HEK293 (cell line): ENCODE measurements around the gene SAMD4B.

ENCODE experiments used
- GLIS1 ChIP-seq: fragments of 450-650 bp; formaldehyde crosslinking; IDR thresholded peaks from 2 replicates; pipeline ENCODE4 v1.5.1; 2016; ENCODE audit warnings: missing biosample characterization, missing genetic modification characterization
- KLF1 ChIP-seq: fragments of 450-650 bp; formaldehyde crosslinking; IDR thresholded peaks from 2 replicates; pipeline ENCODE4 v1.5.1; 2016; ENCODE audit warnings: missing biosample characterization, missing genetic modification characterization
- KLF16 ChIP-seq: fragments of 450-650 bp; formaldehyde crosslinking; IDR thresholded peaks from 2 replicates; pipeline ENCODE4 v1.5.1; 2017; ENCODE audit warnings: missing biosample characterization, missing genetic modification characterization
- KLF17 ChIP-seq: fragments of 450-650 bp; formaldehyde crosslinking; IDR thresholded peaks from 2 replicates; pipeline ENCODE4 v1.5.1; 2016; ENCODE audit warnings: missing biosample characterization, missing genetic modification characterization
- MZF1 ChIP-seq: fragments of 450-650 bp; formaldehyde crosslinking; IDR thresholded peaks from 2 replicates; pipeline ENCODE4 v1.5.1; 2017; ENCODE audit warnings: missing biosample characterization, missing genetic modification characterization, borderline replicate concordance
- TRIM28 ChIP-seq: IDR thresholded peaks from 2 replicates; pipeline ENCODE4 v1.6.1; 2011; ENCODE audit warnings: low read length, control low read depth, borderline replicate concordance
- WT1 ChIP-seq: fragments of 450-650 bp; formaldehyde crosslinking; IDR thresholded peaks from 2 replicates; pipeline ENCODE4 v1.5.1; 2016; ENCODE audit warnings: missing biosample characterization, missing genetic modification characterization
- ZBTB10 ChIP-seq: fragments of 450-650 bp; formaldehyde crosslinking; IDR thresholded peaks from 2 replicates; pipeline ENCODE4 v1.5.1; 2016; ENCODE audit warnings: missing biosample characterization, missing genetic modification characterization
- ZBTB7A ChIP-seq: fragments of 450-650 bp; formaldehyde crosslinking; IDR thresholded peaks from 2 replicates; pipeline ENCODE4 v1.5.1; 2016; ENCODE audit warnings: low read depth, missing biosample characterization, missing genetic modification characterization
- ZFP37 ChIP-seq: fragments of 450-650 bp; formaldehyde crosslinking; IDR thresholded peaks from 2 replicates; pipeline ENCODE4 v1.5.1; 2016; ENCODE audit warnings: missing biosample characterization, missing genetic modification characterization
- ZNF121 ChIP-seq: fragments of 450-650 bp; formaldehyde crosslinking; IDR thresholded peaks from 2 replicates; pipeline ENCODE4 v1.5.1; 2016; ENCODE audit warnings: missing biosample characterization, missing genetic modification characterization
- ZNF302 ChIP-seq: fragments of 450-650 bp; formaldehyde crosslinking; IDR thresholded peaks from 2 replicates; pipeline ENCODE4 v1.5.1; 2016; ENCODE audit warnings: missing biosample characterization, missing genetic modification characterization, low read depth
- ZNF366 ChIP-seq: fragments of 450-650 bp; formaldehyde crosslinking; conservative IDR thresholded peaks from 2 replicates; pipeline ENCODE4 v1.5.1; 2016; ENCODE audit warnings: missing biosample characterization, missing genetic modification characterization
- ZNF398 ChIP-seq: fragments of 450-650 bp; formaldehyde crosslinking; IDR thresholded peaks from 2 replicates; pipeline ENCODE4 v1.5.1; 2017; ENCODE audit warnings: missing biosample characterization, missing genetic modification characterization
- ZNF473 ChIP-seq: fragments of 450-650 bp; formaldehyde crosslinking; IDR thresholded peaks from 2 replicates; pipeline ENCODE4 v1.5.1; 2017; ENCODE audit warnings: missing biosample characterization, missing genetic modification characterization
- ZNF623 ChIP-seq: fragments of 450-650 bp; formaldehyde crosslinking; IDR thresholded peaks from 2 replicates; pipeline ENCODE4 v1.5.1; 2016; ENCODE audit warnings: missing biosample characterization, missing genetic modification characterization
- ZNF660 ChIP-seq: fragments of 450-650 bp; IDR thresholded peaks from 2 replicates; pipeline ENCODE4 v1.5.1; 2018; ENCODE audit warnings: missing biosample characterization, mild to moderate bottlenecking, missing genetic modification characterization
- ZNF670 ChIP-seq: fragments of 450-650 bp; formaldehyde crosslinking; IDR thresholded peaks from 2 replicates; pipeline ENCODE4 v1.5.1; 2016; ENCODE audit warnings: missing biosample characterization, missing genetic modification characterization, low read depth
- ZNF707 ChIP-seq: fragments of 450-650 bp; formaldehyde crosslinking; IDR thresholded peaks from 2 replicates; pipeline ENCODE4 v1.5.1; 2016; ENCODE audit warnings: missing biosample characterization, missing genetic modification characterization
- ZNF792 ChIP-seq: fragments of 450-650 bp; formaldehyde crosslinking; IDR thresholded peaks from 2 replicates; pipeline ENCODE4 v1.5.1; 2016; ENCODE audit warnings: missing biosample characterization, missing genetic modification characterization
- ZSCAN23 ChIP-seq: fragments of 450-650 bp; formaldehyde crosslinking; IDR thresholded peaks from 2 replicates; pipeline ENCODE4 v1.5.1; 2016; ENCODE audit warnings: missing biosample characterization, missing genetic modification characterization
- TF ChIP-seq, protein P1 (sequence below): fragments of 450-650 bp; formaldehyde crosslinking; IDR thresholded peaks from 2 replicates; pipeline ENCODE4 v1.5.1; 2016; ENCODE audit warnings: missing biosample characterization, missing genetic modification characterization, borderline replicate concordance
- TF ChIP-seq, protein P2 (sequence below): fragments of 450-650 bp; formaldehyde crosslinking; IDR thresholded peaks from 2 replicates; pipeline ENCODE4 v1.5.1; 2016; ENCODE audit warnings: missing biosample characterization, missing genetic modification characterization
- TF ChIP-seq, protein P3 (sequence below): fragments of 450-650 bp; formaldehyde crosslinking; IDR thresholded peaks from 2 replicates; pipeline ENCODE4 v1.5.1; 2016; ENCODE audit warnings: missing biosample characterization, missing genetic modification characterization
- TF ChIP-seq, protein P4 (sequence below): fragments of 450-650 bp; formaldehyde crosslinking; optimal IDR thresholded peaks from 2 replicates; pipeline ENCODE3; 2016; ENCODE audit warnings: missing biosample characterization, mild to moderate bottlenecking, missing genetic modification characterization

SAMD4B gene

DNA sequence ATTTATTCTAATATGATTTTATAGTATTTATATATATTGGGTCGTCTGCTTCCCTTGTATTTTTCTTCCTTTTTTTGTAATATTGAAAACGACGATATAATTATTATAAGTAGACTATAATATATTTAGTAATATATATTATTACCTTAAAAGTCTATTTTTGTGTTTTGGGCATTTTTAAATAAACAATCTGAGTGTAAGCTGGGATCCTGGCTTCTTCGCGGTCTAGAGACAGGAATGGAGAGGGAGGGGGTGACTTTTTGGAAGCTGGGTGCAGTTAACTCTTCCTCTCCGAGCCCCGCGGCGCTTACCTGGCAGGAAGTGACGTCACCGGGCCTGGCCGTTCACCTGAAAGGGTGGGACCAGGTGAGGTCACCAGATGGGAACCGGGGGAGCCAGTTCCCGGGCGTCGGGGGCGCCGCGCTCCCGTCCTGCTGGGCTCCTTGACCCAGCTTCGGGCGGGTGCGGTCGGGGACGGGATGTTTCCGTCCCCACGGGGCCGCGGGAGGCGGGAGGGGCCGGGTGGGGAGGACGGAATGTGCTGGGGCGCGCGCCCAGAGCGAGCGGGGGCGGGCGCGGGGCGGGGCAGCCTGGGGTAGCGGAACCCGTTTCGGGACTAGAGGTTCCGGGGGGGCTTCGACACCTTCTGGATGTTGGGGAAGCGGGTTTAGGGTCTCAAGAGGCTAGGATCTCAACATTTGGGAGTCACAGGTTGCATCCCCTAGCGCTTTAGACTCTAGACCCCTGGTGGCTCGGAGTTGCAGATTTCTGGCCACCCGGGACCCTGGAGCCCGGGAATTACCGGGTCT, 67.2 kb downstream of the SAMD4B start (continued):
- TF ChIP-seq, protein P1, sequence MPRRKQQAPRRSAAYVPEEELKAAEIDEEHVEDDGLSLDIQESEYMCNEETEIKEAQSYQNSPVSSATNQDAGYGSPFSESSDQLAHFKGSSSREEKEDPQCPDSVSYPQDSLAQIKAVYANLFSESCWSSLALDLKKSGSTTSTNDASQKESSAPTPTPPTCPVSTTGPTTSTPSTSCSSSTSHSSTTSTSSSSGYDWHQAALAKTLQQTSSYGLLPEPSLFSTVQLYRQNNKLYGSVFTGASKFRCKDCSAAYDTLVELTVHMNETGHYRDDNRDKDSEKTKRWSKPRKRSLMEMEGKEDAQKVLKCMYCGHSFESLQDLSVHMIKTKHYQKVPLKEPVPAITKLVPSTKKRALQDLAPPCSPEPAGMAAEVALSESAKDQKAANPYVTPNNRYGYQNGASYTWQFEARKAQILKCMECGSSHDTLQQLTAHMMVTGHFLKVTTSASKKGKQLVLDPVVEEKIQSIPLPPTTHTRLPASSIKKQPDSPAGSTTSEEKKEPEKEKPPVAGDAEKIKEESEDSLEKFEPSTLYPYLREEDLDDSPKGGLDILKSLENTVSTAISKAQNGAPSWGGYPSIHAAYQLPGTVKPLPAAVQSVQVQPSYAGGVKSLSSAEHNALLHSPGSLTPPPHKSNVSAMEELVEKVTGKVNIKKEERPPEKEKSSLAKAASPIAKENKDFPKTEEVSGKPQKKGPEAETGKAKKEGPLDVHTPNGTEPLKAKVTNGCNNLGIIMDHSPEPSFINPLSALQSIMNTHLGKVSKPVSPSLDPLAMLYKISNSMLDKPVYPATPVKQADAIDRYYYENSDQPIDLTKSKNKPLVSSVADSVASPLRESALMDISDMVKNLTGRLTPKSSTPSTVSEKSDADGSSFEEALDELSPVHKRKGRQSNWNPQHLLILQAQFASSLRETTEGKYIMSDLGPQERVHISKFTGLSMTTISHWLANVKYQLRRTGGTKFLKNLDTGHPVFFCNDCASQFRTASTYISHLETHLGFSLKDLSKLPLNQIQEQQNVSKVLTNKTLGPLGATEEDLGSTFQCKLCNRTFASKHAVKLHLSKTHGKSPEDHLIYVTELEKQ (tag by site-specific recombination): peak; percentile 86
- peak; percentile 62; the same call in 1 of the 2 replicates for TF ChIP-seq ZNF366
- no peak for TF ChIP-seq MZF1
- TF ChIP-seq WT1 (tag by site-specific recombination): peak; percentile 65
- TF ChIP-seq, protein P2, sequence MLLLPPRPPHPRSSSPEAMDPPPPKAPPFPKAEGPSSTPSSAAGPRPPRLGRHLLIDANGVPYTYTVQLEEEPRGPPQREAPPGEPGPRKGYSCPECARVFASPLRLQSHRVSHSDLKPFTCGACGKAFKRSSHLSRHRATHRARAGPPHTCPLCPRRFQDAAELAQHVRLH: 0 out of 2 replicates have a peak, but pooled peaks have one; percentile 15
- peak; percentile 62 for TF ChIP-seq ZNF660 (tag by site-specific recombination)
- no peak for TF ChIP-seq TRIM28
- peak; percentile 17; the same call in 1 of the 2 replicates for TF ChIP-seq ZNF623
- peak; percentile 96 for TF ChIP-seq ZBTB10 (tag by site-specific recombination)
- peak; percentile 98 for TF ChIP-seq KLF17 (tag by site-specific recombination)
- TF ChIP-seq ZSCAN23: peak; percentile 55; the same call in 1 of the 2 replicates
- TF ChIP-seq, protein P3, sequence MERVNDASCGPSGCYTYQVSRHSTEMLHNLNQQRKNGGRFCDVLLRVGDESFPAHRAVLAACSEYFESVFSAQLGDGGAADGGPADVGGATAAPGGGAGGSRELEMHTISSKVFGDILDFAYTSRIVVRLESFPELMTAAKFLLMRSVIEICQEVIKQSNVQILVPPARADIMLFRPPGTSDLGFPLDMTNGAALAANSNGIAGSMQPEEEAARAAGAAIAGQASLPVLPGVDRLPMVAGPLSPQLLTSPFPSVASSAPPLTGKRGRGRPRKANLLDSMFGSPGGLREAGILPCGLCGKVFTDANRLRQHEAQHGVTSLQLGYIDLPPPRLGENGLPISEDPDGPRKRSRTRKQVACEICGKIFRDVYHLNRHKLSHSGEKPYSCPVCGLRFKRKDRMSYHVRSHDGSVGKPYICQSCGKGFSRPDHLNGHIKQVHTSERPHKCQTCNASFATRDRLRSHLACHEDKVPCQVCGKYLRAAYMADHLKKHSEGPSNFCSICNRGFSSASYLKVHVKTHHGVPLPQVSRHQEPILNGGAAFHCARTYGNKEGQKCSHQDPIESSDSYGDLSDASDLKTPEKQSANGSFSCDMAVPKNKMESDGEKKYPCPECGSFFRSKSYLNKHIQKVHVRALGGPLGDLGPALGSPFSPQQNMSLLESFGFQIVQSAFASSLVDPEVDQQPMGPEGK (tag by site-specific recombination): peak; percentile 92
- TF ChIP-seq, protein P4, sequence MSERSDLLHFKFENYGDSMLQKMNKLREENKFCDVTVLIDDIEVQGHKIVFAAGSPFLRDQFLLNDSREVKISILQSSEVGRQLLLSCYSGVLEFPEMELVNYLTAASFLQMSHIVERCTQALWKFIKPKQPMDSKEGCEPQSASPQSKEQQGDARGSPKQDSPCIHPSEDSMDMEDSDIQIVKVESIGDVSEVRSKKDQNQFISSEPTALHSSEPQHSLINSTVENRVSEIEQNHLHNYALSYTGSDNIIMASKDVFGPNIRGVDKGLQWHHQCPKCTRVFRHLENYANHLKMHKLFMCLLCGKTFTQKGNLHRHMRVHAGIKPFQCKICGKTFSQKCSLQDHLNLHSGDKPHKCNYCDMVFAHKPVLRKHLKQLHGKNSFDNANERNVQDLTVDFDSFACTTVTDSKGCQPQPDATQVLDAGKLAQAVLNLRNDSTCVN (tag by site-specific recombination): peak; percentile 96
- no peak for TF ChIP-seq ZNF670 (tag by site-specific recombination)
- TF ChIP-seq ZNF792 (tag by site-specific recombination): no peak
- peak; percentile 85 for TF ChIP-seq KLF16
- TF ChIP-seq ZNF398 (tag by site-specific recombination): peak; percentile 6
- peak; percentile 91 for TF ChIP-seq KLF1 (tag by site-specific recombination)
- 0 out of 2 replicates have a peak, but pooled peaks have one; percentile 13 for TF ChIP-seq ZNF121 (tag by site-specific recombination)
- no peak for TF ChIP-seq ZNF707
- TF ChIP-seq ZFP37 (tag by site-specific recombination): peak; percentile 96
- no peak for TF ChIP-seq ZNF302
- TF ChIP-seq ZNF473: no peak
- peak; percentile 73 for TF ChIP-seq GLIS1 (tag by site-specific recombination)
- TF ChIP-seq ZBTB7A (tag by site-specific recombination): peak; percentile 83
